K562 (cell line): ENCODE results near the gene PRR30. TPM values are rescaled to one million over a fixed set of nuclear protein-coding genes. Genes with fewer than 3 reads are reported as not detected.
"Not testable (repeated sequence)": the region's sequence is repeated elsewhere in the genome, so short reads cannot be mapped to it uniquely, and the experiment has no call there.

Source experiments
- ATAC-seq: fragments of 200-7000 bp; cut with Tn5 transposase; 3 replicates; pipeline ENCODE4 v1.9.1; 2020; ENCODE audit warnings: moderate library complexity
- BruUV-seq: library from RNA; stranded (reverse); fragments of 400-500 nt; replicated peaks from 2 replicates; lab custom pipeline; 2021; lab: Mats Ljungman, UMichigan
- CTCF ChIA-PET: fragments of 300-600 bp; formaldehyde crosslinking; extraction: SDS; loops from one replicate; lab custom pipeline; 2021; ENCODE audit warnings: low intra/inter-chr PET ratio; lab: Yijun Ruan, JAX
- POLR2A ChIA-PET: fragments of 300-600, 350-650 bp; sonication (Branson Sonifier 250); formaldehyde crosslinking; extraction: SDS; loops from one replicate; lab custom pipeline; 2021; ENCODE audit warnings: antibody characterized with exemption, inconsistent platforms; lab: Yijun Ruan, JAX
- DNase-seq, 4 experiments: peaks; one replicate each; pipeline versions ENCODE4 v3.0.0 to v3.0.0-alpha.2; 2011 to 2018; ENCODE audit warnings: low spot score in 3 of 4, mixed read lengths in 3 of 4; ENCODE audit errors: extremely low read depth in 1 of 4
- FAIRE-seq: peaks from 2 replicates; lab custom pipeline; 2011; peaks lifted over from hg19 to GRCh38; lab: Jason Lieb, UNC
- H2AFZ ChIP-seq: 2 replicates; pipeline ENCODE4 v1.6.0; 2011; ENCODE audit warnings: low read depth, low read length, control low read depth, inconsistent platforms
- H3K27ac ChIP-seq: fragments of 200-600 bp; 3 replicates; pipeline ENCODE4 v1.8.0; 2011; ENCODE audit warnings: low read depth, mild to moderate bottlenecking, control low read depth, inconsistent platforms, low read length, moderate library complexity, mixed read lengths; ENCODE audit errors: extremely low read depth
- H3K27me3 ChIP-seq, 2 experiments: fragments of 300-600 bp in 1 of 2; 2 replicates in 1 of 2; 3 replicates in 1 of 2; pipeline versions ENCODE4 v1.6.0 to v1.8.0; 2011; ENCODE audit warnings: inconsistent platforms in 2 of 2, low read length in 2 of 2, mild to moderate bottlenecking in 1 of 2, mixed read lengths in 1 of 2, moderate library complexity in 1 of 2; ENCODE audit not compliant: control insufficient read depth in 2 of 2, insufficient read depth in 2 of 2
- H3K36me3 ChIP-seq: fragments of 300-600 bp; 3 replicates; pipeline ENCODE4 v1.8.0; 2011; ENCODE audit warnings: mild to moderate bottlenecking, low read length, inconsistent platforms; ENCODE audit not compliant: control insufficient read depth, insufficient read depth
- H3K4me1 ChIP-seq, 2 experiments: fragments of 200-600 bp in 1 of 2; replicated peaks in 1 of 2; 2 replicates in 1 of 2; 3 replicates in 1 of 2; pipeline versions ENCODE4 v1.5.1 to v1.8.0; 2011; ENCODE audit warnings: inconsistent platforms in 2 of 2, low read length in 2 of 2, mild to moderate bottlenecking in 1 of 2, mixed read lengths in 1 of 2, moderate library complexity in 1 of 2; ENCODE audit not compliant: control insufficient read depth in 2 of 2, insufficient read depth in 2 of 2
- H3K4me2 ChIP-seq: 2 replicates; pipeline ENCODE4 v1.6.1; 2011; ENCODE audit warnings: low read length, control low read depth, inconsistent platforms, mixed read lengths; ENCODE audit not compliant: insufficient read depth
- H3K4me3 ChIP-seq: fragments of 200-600 bp; sonication (generic), shearing (Covaris generic); 2 replicates; pipeline ENCODE4 v1.5.1; 2016; ENCODE audit warnings: control low read depth, inconsistent platforms
- H3K79me2 ChIP-seq: fragments of 200-600 bp; 3 replicates; pipeline ENCODE4 v1.8.0; 2011; ENCODE audit warnings: low read length, inconsistent platforms; ENCODE audit not compliant: control insufficient read depth, insufficient read depth
- H3K9ac ChIP-seq, 2 experiments: 2 replicates each; pipeline versions ENCODE4 v1.6.0 to v1.6.1; 2011; ENCODE audit warnings: low read depth in 2 of 2, low read length in 2 of 2, control low read depth in 1 of 2, inconsistent platforms in 1 of 2, mild to moderate bottlenecking in 1 of 2, mixed read lengths in 1 of 2; ENCODE audit not compliant: insufficient read depth in 1 of 2
- H3K9me1 ChIP-seq: one replicate; pipeline ENCODE4 v1.6.0; 2011; ENCODE audit warnings: inconsistent platforms, mild to moderate bottlenecking, low read length, moderate library complexity; ENCODE audit not compliant: control insufficient read depth, insufficient read depth
- H3K9me3 ChIP-seq: replicated peaks from 2 replicates; pipeline ENCODE4 v1.5.1; 2011; ENCODE audit warnings: low read depth, low read length, inconsistent platforms; ENCODE audit not compliant: control insufficient read depth, insufficient read depth
- H4K20me1 ChIP-seq: replicated peaks from 2 replicates; pipeline ENCODE4 v1.6.1; 2011; ENCODE audit warnings: low read length, inconsistent platforms, mixed read lengths; ENCODE audit not compliant: control insufficient read depth, insufficient read depth
- CBX8 ChIP-seq: fragments of 200-600 bp; sonication (generic); IDR thresholded peaks from 2 replicates; pipeline ENCODE4 v1.6.1; 2012; ENCODE audit warnings: borderline replicate concordance, mixed run types, low read depth, mild to moderate bottlenecking, moderate library complexity, mixed read lengths, low read length, control low read depth, inconsistent platforms; ENCODE audit not compliant: poor library complexity, severe bottlenecking; ENCODE audit errors: extremely low read depth
- ZNF785 ChIP-seq: fragments of 250-450 bp; sonication (Bioruptor Pico); IDR thresholded peaks from 2 replicates; pipeline ENCODE4 v1.4.0; 2020; ENCODE audit warnings: mild to moderate bottlenecking
- WGBS: fragments of 100-300 bp; shearing (Covaris generic); methylation state at CpG from one replicate; pipeline ENCODE4 v1.1.6; 2016; ENCODE audit warnings: low coverage, mixed read lengths; ENCODE audit not compliant: insufficient coverage; ENCODE audit errors: missing lambda C conversion rate; 5-methylcytosine and 5-hydroxymethylcytosine counted together
- in situ Hi-C: fragments of 300-500 bp; cut with MboI; formaldehyde crosslinking; loops from 4 replicates; pipeline ENCODE4 v1.15.0; 2018; ENCODE audit warnings: inconsistent platforms, mixed read lengths
- intact Hi-C: fragments of 100-400 bp; cut with micrococcal nuclease; formaldehyde crosslinking; loops from 2 replicates; pipeline ENCODE4 v1.14.2; 2022
- polyA plus RNA-seq, 8 experiments: library from polyadenylated mRNA; depleted of rRNA in 4 of 8; stranded (reverse) in 5 of 8; unstranded in 3 of 8; fragments of >200 nt; fragmentation: Nextera tagmentation in 2 of 8; fragmentation: Illumina TruSeq in 1 of 8; extraction: Ambion mirVana in 2 of 8; extraction: Trizol in 1 of 8; gene quantifications; 2 replicates each; pipeline versions ENCODE4 v1.2.1 to v1.2.3, GENCODE V29; 2011 to 2014; ENCODE audit warnings: inconsistent platforms in 1 of 8, missing spikeins in 1 of 8
- total RNA-seq, 7 experiments: library from RNA; depleted of rRNA in 6 of 7; stranded (reverse); fragments of >200 nt in 6 of 7; fragmentation: Illumina TruSeq in 2 of 7; extraction: Trizol in 2 of 7; gene quantifications; 2 replicates each; pipeline versions ENCODE4 v1.2.1 to v1.2.3, GENCODE V29; 2011 to 2021; ENCODE audit warnings: low replicate concordance in 1 of 7

Gene PRR30
- total and polyA plus RNA-seq, 9 of the 15 experiments (the other 6 are each of a cell fraction or from before 2014, with no cell fraction given): not detected

- ATAC-seq (peak; percentile 49; the same call in 2 of the 3 replicates), FAIRE-seq (no peak), DNase-seq (no peak)
- in situ Hi-C loops (no loop called here), intact Hi-C loops (no loop called here)
- BruUV-seq: no TSS peak
- no peak overlapping the region for H3K27ac ChIP-seq
- H3K4me2 ChIP-seq: no peak overlapping the region
- no peaks in the 10 kb centered on the region for H3K4me1 ChIP-seq
- H3K36me3 ChIP-seq: no peaks in the 10 kb centered on the region
- ChIA-PET POLR2A (interaction anchor here (0.7 to 1.5 kb wide), 2 partner anchors 8 to 93 kb away, joined by 3 to 5 read pairs; no protein-coding TSS in a partner anchor), CTCF (interaction anchor here (0.6 kb wide), 1 partner anchor 125 kb away, joined by 3 read pairs; no protein-coding TSS in a partner anchor)
- TF ChIP-seq ZNF785 (CRISPR knock-in tag) (no peak), CBX8 (peak; percentile 84)
- H4K20me1 ChIP-seq: no peaks in the 10 kb centered on the region
- no peak overlapping the region for H2AFZ ChIP-seq
- WGBS: 3% methylated on average over 15 of the region's 15 CpGs
- H3K9me1 ChIP-seq: no peaks in the 10 kb centered on the region
- H3K79me2 ChIP-seq: no peaks in the 10 kb centered on the region
- H3K9me3 ChIP-seq: no peaks in the 10 kb centered on the region
- no peak overlapping the region for H3K4me3 ChIP-seq
- H3K9ac ChIP-seq: no peak overlapping the region
- H3K27me3 ChIP-seq: peaks cover 17 to 37% of the 10 kb centered on the region in 2 experiments; a peak in 4 of 5 replicates
Measured at GRCh38 chr2:27177441-27178351, 38.5 kb upstream of the PRR30 start.

GRCh38 chr2:27175781-27176180, 36.6 kb upstream of the PRR30 start:
- H3K4me2 ChIP-seq, CTCF ChIA-PET, H2AFZ ChIP-seq, H3K27ac ChIP-seq, FAIRE-seq, H4K20me1 ChIP-seq, H3K9ac ChIP-seq, ATAC-seq, in situ Hi-C loops, H3K36me3 ChIP-seq, intact Hi-C loops, H3K4me1 ChIP-seq, H3K79me2 ChIP-seq, H3K9me1 ChIP-seq, H3K4me3 ChIP-seq, BruUV-seq, DNase-seq, H3K9me3 ChIP-seq: not testable (repeated sequence)
- H3K27me3 ChIP-seq: peaks cover 17 to 42% of the 10 kb centered on the region in 2 experiments; a peak in 4 of 5 replicates
- 0% methylated on average over 4 of the region's 4 CpGs for WGBS
- POLR2A ChIA-PET: interaction anchor here (1.0 to 1.9 kb wide), 3 partner anchors 10 to 18 kb away, joined by 3 to 8 read pairs (median 4); no protein-coding TSS in a partner anchor
